Endodermal cell (in vitro differentiated cells): ENCODE results near the gene CNGA3. TPM values are rescaled to one million over a fixed set of nuclear protein-coding genes. Genes with fewer than 3 reads are reported as not detected.

ENCODE experiments used
- DNase-seq: peaks from one replicate; pipeline ENCODE4 v3.0.0-alpha.2; 2017
- H3K27ac ChIP-seq: 2 replicates; pipeline ENCODE4 v1.5.1; 2013; ENCODE audit warnings: mild to moderate bottlenecking, low read depth, low read length, moderate library complexity
- H3K27me3 ChIP-seq: 2 replicates; pipeline ENCODE4 v1.6.1; 2013; ENCODE audit warnings: mild to moderate bottlenecking, low read length, moderate library complexity; ENCODE audit not compliant: insufficient read depth, control insufficient read depth, poor library complexity, severe bottlenecking
- H3K36me3 ChIP-seq: 2 replicates; pipeline ENCODE4 v1.7.0; 2013; ENCODE audit warnings: mild to moderate bottlenecking, low read length, moderate library complexity; ENCODE audit not compliant: control insufficient read depth, insufficient read depth
- H3K4me1 ChIP-seq: one replicate; pipeline ENCODE4 v1.7.0; 2013; ENCODE audit warnings: low read length; ENCODE audit not compliant: control insufficient read depth, insufficient read depth
- H3K4me3 ChIP-seq: 2 replicates; pipeline ENCODE4 v1.5.1; 2013; ENCODE audit warnings: mild to moderate bottlenecking, low read length, moderate library complexity
- H3K9ac ChIP-seq: 2 replicates; pipeline ENCODE4 v1.6.1; 2013; ENCODE audit warnings: mild to moderate bottlenecking, low read length, moderate library complexity; ENCODE audit not compliant: poor library complexity, severe bottlenecking; ENCODE audit errors: extremely low read depth
- H3K9me3 ChIP-seq: 2 replicates; pipeline ENCODE4 v1.6.1; 2013; ENCODE audit warnings: mild to moderate bottlenecking, low read length, moderate library complexity; ENCODE audit not compliant: control insufficient read depth
- H3K27ac Mint-ChIP-seq: 2 replicates; pipeline ENCODE4 v1.8.0; 2020; ENCODE audit warnings: mixed read lengths
- H3K27me3 Mint-ChIP-seq: 2 replicates; pipeline ENCODE4 v1.8.0; 2021; ENCODE audit warnings: mild to moderate bottlenecking, mixed read lengths; ENCODE audit not compliant: insufficient read depth
- H3K36me3 Mint-ChIP-seq: 2 replicates; pipeline ENCODE4 v1.8.0; 2020; ENCODE audit warnings: low read depth, mixed read lengths
- H3K4me1 Mint-ChIP-seq: 2 replicates; pipeline ENCODE4 v1.8.0; 2020; ENCODE audit warnings: mixed read lengths
- H3K4me3 Mint-ChIP-seq: 2 replicates; pipeline ENCODE4 v1.8.0; 2020; ENCODE audit warnings: mild to moderate bottlenecking, moderate library complexity, mixed read lengths
- H3K9me3 Mint-ChIP-seq: 2 replicates; pipeline ENCODE4 v1.8.0; 2020; ENCODE audit warnings: mild to moderate bottlenecking, mixed read lengths
- WGBS, 2 experiments: methylation state at CpG; one replicate each; pipeline versions ENCODE4 v1.1.5 to v1.1.7; 2013; ENCODE audit warnings: missing lambda C conversion rate in 2 of 2, mixed read lengths in 1 of 2; ENCODE audit not compliant: insufficient coverage in 1 of 2, insufficient read length in 1 of 2; 5-methylcytosine and 5-hydroxymethylcytosine counted together
- total RNA-seq, 2 donors: library from RNA; stranded (reverse); fragmentation: NEBNext Ultra II Directional in 1 of 2; extraction: Animal tissue kit (Norgen Biotek cat#: 25700) in 1 of 2; gene quantifications; 2 replicates in 1 of 2; 3 replicates in 1 of 2; pipeline ENCODE4 v1.2.1, GENCODE V29; 2021
- TF ChIP-seq, protein P1 (sequence below): fragments of 200-600 bp; sonication (generic); conservative IDR thresholded peaks from 2 replicates; pipeline ENCODE4 v1.5.0; 2021; ENCODE audit warnings: antibody characterized with exemption, mild to moderate bottlenecking

Gene CNGA3
- total RNA-seq, 2 donors from 2014 or later: 0.33 TPM; not detected in 1

GRCh38 chr2:98356729-98357128 is 10.5 kb downstream of the CNGA3 start:
- WGBS, 2 experiments: 80 to 94% methylated on average over 3 to 7 of the region's 7 CpGs
- H3K4me3 Mint-ChIP-seq: no peak overlapping the region
- Histone ChIP-seq H3K27me3 (no peaks in the 10 kb centered on the region), H3K4me3 (no peak overlapping the region), H3K4me1 (peaks cover 11% of the 10 kb centered on the region), H3K27ac (no peak overlapping the region), H3K36me3 (no peaks in the 10 kb centered on the region), H3K9me3 (peaks cover 26% of the 10 kb centered on the region), H3K9ac (no peak overlapping the region)
- H3K4me1 Mint-ChIP-seq: peaks cover 22% of the 10 kb centered on the region
- H3K36me3 Mint-ChIP-seq: no peaks in the 10 kb centered on the region
- H3K27me3 Mint-ChIP-seq: peaks cover 19% of the 10 kb centered on the region
- TF ChIP-seq, protein P1, sequence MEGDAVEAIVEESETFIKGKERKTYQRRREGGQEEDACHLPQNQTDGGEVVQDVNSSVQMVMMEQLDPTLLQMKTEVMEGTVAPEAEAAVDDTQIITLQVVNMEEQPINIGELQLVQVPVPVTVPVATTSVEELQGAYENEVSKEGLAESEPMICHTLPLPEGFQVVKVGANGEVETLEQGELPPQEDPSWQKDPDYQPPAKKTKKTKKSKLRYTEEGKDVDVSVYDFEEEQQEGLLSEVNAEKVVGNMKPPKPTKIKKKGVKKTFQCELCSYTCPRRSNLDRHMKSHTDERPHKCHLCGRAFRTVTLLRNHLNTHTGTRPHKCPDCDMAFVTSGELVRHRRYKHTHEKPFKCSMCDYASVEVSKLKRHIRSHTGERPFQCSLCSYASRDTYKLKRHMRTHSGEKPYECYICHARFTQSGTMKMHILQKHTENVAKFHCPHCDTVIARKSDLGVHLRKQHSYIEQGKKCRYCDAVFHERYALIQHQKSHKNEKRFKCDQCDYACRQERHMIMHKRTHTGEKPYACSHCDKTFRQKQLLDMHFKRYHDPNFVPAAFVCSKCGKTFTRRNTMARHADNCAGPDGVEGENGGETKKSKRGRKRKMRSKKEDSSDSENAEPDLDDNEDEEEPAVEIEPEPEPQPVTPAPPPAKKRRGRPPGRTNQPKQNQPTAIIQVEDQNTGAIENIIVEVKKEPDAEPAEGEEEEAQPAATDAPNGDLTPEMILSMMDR: no peak
- H3K27ac Mint-ChIP-seq: no peak overlapping the region
- H3K9me3 Mint-ChIP-seq: peaks cover 12% of the 10 kb centered on the region
- no peak for DNase-seq

DNA sequence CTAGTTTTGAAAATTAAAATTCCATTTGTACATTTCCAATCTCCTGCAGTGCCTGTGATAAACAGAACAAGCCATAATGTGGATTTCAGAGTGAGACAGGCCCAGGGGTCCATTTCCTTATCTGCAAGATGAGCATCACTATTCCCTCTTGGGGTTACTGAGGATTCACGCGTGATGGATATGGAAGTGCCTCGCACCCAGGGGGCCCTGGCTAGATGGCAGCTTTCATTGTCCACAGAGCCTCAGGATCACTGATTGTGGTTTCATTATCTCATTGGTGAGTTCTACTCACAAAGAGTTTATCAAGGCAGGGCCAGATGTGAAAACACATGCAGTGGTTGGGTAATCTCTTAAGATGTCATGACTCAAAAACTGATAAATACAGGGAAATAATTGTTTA is 11.6 kb downstream of the CNGA3 start:
- H3K27ac Mint-ChIP-seq: no peak overlapping the region
- no peaks in the 10 kb centered on the region for H3K36me3 Mint-ChIP-seq
- H3K9me3 Mint-ChIP-seq: peaks cover 10% of the 10 kb centered on the region
- Histone ChIP-seq H3K4me1 (peaks cover 11% of the 10 kb centered on the region), H3K9ac (no peak overlapping the region), H3K4me3 (no peak overlapping the region), H3K9me3 (peaks cover 20% of the 10 kb centered on the region), H3K27ac (no peak overlapping the region), H3K36me3 (no peaks in the 10 kb centered on the region), H3K27me3 (no peaks in the 10 kb centered on the region)
- H3K4me3 Mint-ChIP-seq: no peak overlapping the region
- peak; percentile 85 for DNase-seq
- H3K4me1 Mint-ChIP-seq: peaks cover 22% of the 10 kb centered on the region
- peaks cover 19% of the 10 kb centered on the region for H3K27me3 Mint-ChIP-seq
- 56 to 58% methylated on average over 3 of the region's 3 CpGs for WGBS, 2 experiments
- TF ChIP-seq, protein P1: no peak

DNA sequence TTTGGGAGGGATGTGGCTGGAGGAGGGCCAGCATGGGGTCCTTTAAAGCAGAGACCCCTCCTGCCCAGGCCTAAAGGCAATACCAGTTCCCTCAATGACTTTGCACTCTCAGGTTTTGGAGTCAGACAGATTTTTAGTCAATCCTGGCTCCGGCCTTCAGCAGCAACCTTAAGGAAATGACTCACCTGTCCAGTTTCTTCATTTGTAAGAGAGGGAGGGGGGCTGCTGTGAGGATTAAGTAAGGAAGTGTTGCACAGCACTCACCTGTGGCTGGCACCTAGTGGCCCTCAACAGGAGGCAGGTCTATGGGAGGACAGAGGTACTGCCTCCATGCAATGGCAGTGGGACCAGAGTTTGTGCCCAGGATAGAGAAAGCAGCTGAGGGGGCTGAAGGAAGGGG is 13.7 kb downstream of the CNGA3 start:
- H3K4me3 ChIP-seq: no peak overlapping the region
- H3K4me3 Mint-ChIP-seq: no peak overlapping the region
- TF ChIP-seq, protein P1: no peak
- H3K9me3 Mint-ChIP-seq: peaks cover 6% of the 10 kb centered on the region
- no peak overlapping the region for H3K27ac ChIP-seq
- no peak for DNase-seq
- no peaks in the 10 kb centered on the region for H3K9me3 ChIP-seq
- peaks cover 22% of the 10 kb centered on the region for H3K4me1 Mint-ChIP-seq
- no peaks in the 10 kb centered on the region for H3K36me3 Mint-ChIP-seq
- WGBS, 2 experiments: 100% methylated on average over 1 of the region's 1 CpG
- no peak overlapping the region for H3K9ac ChIP-seq
- H3K36me3 ChIP-seq: no peaks in the 10 kb centered on the region
- H3K27me3 ChIP-seq: no peaks in the 10 kb centered on the region
- H3K4me1 ChIP-seq: peaks cover 11% of the 10 kb centered on the region
- H3K27me3 Mint-ChIP-seq: peaks cover 23% of the 10 kb centered on the region
- H3K27ac Mint-ChIP-seq: no peak overlapping the region
